Spleen (tissue), 11 donors: Measurements from ENCODE around the gene EPS8. TPM values are rescaled to one million over a fixed set of nuclear protein-coding genes. Genes with fewer than 3 reads are reported as not detected.

ENCODE experiments used
- DNase-seq: peaks from one replicate; pipeline ENCODE4 v3.0.0-alpha.2; 2020
- H3K27ac ChIP-seq, 8 donors: fragments of 200-600 bp; sonication (generic) in 7 of 8; 1 replicate in 4 of 8; 2 replicates in 4 of 8; pipeline versions ENCODE4 v1.5.0 to v1.8.0; 2016 to 2021; ENCODE audit warnings: inconsistent platforms in 4 of 8, mild to moderate bottlenecking in 4 of 8, moderate library complexity in 1 of 8
- H3K27me3 ChIP-seq, 7 donors: fragments of 200-600 bp; sonication (generic) in 6 of 7; replicated peaks in 1 of 7; 1 replicate in 4 of 7; 2 replicates in 3 of 7; pipeline versions ENCODE4 v1.5.0 to v1.8.0; 2016 to 2021; ENCODE audit warnings: inconsistent platforms in 3 of 7, mild to moderate bottlenecking in 1 of 7
- H3K36me3 ChIP-seq, 6 donors: fragments of 200-600 bp; sonication (generic) in 5 of 6; 1 replicate in 4 of 6; 2 replicates in 2 of 6; pipeline versions ENCODE4 v1.5.0 to v1.8.0; 2016 to 2021; ENCODE audit warnings: inconsistent platforms in 2 of 6
- H3K4me1 ChIP-seq, 6 donors: fragments of 200-600 bp; sonication (generic) in 5 of 6; 1 replicate in 3 of 6; 2 replicates in 3 of 6; pipeline versions ENCODE4 v1.5.0 to v1.8.0; 2016 to 2021; ENCODE audit warnings: inconsistent platforms in 3 of 6
- H3K4me3 ChIP-seq, 8 donors: fragments of 200-600 bp; sonication (generic) in 7 of 8; 1 replicate in 4 of 8; 2 replicates in 4 of 8; pipeline versions ENCODE4 v1.5.0 to v1.8.0; 2016 to 2021; ENCODE audit warnings: inconsistent platforms in 4 of 8, mild to moderate bottlenecking in 4 of 8, moderate library complexity in 2 of 8
- H3K9me3 ChIP-seq, 8 donors: fragments of 200-600 bp; sonication (generic) in 7 of 8; 1 replicate in 4 of 8; 2 replicates in 4 of 8; pipeline versions ENCODE4 v1.5.0 to v1.8.0; 2016 to 2021; ENCODE audit warnings: inconsistent platforms in 4 of 8
- CTCF ChIP-seq, 11 experiments: fragments of 200-600 bp in 7 of 11; fragments of 450-650 bp in 4 of 11; sonication (generic) in 4 of 11; IDR thresholded peaks in 8 of 11; conservative IDR thresholded peaks in 3 of 11; 1 replicate in 7 of 11; 2 replicates in 4 of 11; pipeline versions ENCODE4 v1.4.0 to v1.8.0; 2016 to 2021; ENCODE audit warnings: antibody characterized with exemption in 11 of 11, inconsistent platforms in 4 of 11, mild to moderate bottlenecking in 1 of 11
- POLR2A ChIP-seq, 3 donors: fragments of 450-650 bp; IDR thresholded peaks; one replicate each; pipeline ENCODE4 v1.5.1; 2017; ENCODE audit warnings: antibody characterized with exemption in 3 of 3, mild to moderate bottlenecking in 1 of 3
- POLR2AphosphoS5 ChIP-seq, 3 donors: sonication (generic); formaldehyde crosslinking; IDR thresholded peaks; one replicate each; pipeline ENCODE4 v1.5.1; 2017; ENCODE audit warnings: antibody characterized with exemption in 3 of 3
- WGBS, 5 donors: extraction: QIAGEN DNeasy Blood & Tissue Kit in 3 of 5; methylation state at CpG; one replicate each; pipeline versions ENCODE4 v1.1.5 to v1.1.7; 2013 to 2018; 5-methylcytosine and 5-hydroxymethylcytosine counted together
- intact Hi-C: fragments of 100-400 bp; cut with DNase I; formaldehyde crosslinking; loops from one replicate; pipeline ENCODE4 v1.15.0; 2023; ENCODE audit warnings: low total_unique reads
- polyA plus RNA-seq, 3 donors: library from polyadenylated mRNA; stranded (reverse); fragments of 200-250 nt; gene quantifications; one replicate each; pipeline ENCODE4 v1.2.1, GENCODE V29; 2013
- small RNA-seq, 4 donors: library from RNA; depleted of rRNA; stranded (forward); fragments of <200 nt; gene quantifications; one replicate each; pipeline ENCODE3, GENCODE V24; 2016
- total RNA-seq, 7 donors: library from RNA; depleted of rRNA in 3 of 7; stranded (reverse); fragments of >200 nt in 3 of 7; fragmentation: NEBNext Ultra II Directional in 4 of 7; extraction: Animal tissue kit (Norgen Biotek cat#: 25700) in 4 of 7; gene quantifications; one replicate each; pipeline versions ENCODE4 v1.1.0 to v1.2.1, GENCODE V29; 2016 to 2021
- donor health status: healthy with polysubstance abuse.
- donor health status: DM: no; HTN: no; CAD: no; lungs with moderate emphysema.
- donor health status: DM: no; HTN: no; CAD: no.
- donor health status: Bipolar disorder and iron deficiency.
- donor health status: healthy.
- donor health status: DM: no; HTN: no; CAD: no.
- donor health status: DM: yes; HTN: yes; CAD: no.

Gene EPS8
- total and polyA plus RNA-seq, 10 donors, result 4.6 to 90.5 (median 30.9) TPM

GRCh38 chr12:15574353-15574752 lies 214.8 kb downstream of the EPS8 start:
- H3K4me3 ChIP-seq, result no peak overlapping the region
- H3K4me1 ChIP-seq, result peaks cover 0 to 22% (median 8%) of the 10 kb centered on the region in 6 donors
- intact Hi-C loops, result no loop called here
- no peak overlapping the region for H3K27ac ChIP-seq
- WGBS, 5 donors, result 90 to 97% (median 92%) methylated on average over 1 of the region's 1 CpG
- H3K9me3 ChIP-seq, result no peaks in the 10 kb centered on the region
- H3K27me3 ChIP-seq, result no peaks in the 10 kb centered on the region
- TF ChIP-seq CTCF (IDR thresholded peaks at IDR 0.05 in 8 of 11, conservative IDR thresholded peaks at IDR 0.05 in 3 of 11) (no peak), POLR2A (IDR thresholded peaks at IDR 0.05) (no peak), POLR2AphosphoS5 (IDR thresholded peaks at IDR 0.05) (no peak)
- DNase-seq, result no peak
- H3K36me3 ChIP-seq, result no peaks in the 10 kb centered on the region

Small RNAs within 50 kb of the gene (small RNA-seq; reads per million reads assigned to genes)
- 0 reads per million in 4 donors for gene RNU6-251P

Other genes starting within 250 kb of the EPS8 start
- 10 to 100 TPM; 41.9 to 60.0 (median 56.0) TPM for gene STRAP, start 93.0 kb upstream of the EPS8 start, total RNA-seq
- gene STRAP, start 93.0 kb upstream of the EPS8 start, polyA plus RNA-seq, result 10 to 100 TPM; 55.9 to 68.8 (median 65.1) TPM
- gene DERA, start 121.9 kb upstream of the EPS8 start, total RNA-seq, result 10 to 100 TPM; 21.5 to 35.4 (median 28.1) TPM
- gene DERA, start 121.9 kb upstream of the EPS8 start, polyA plus RNA-seq, result 10 to 100 TPM; 14.5 to 22.0 (median 20.3) TPM